Measurements from ENCODE around the gene ISG20. TPM values are rescaled to one million over a fixed set of nuclear protein-coding genes. Genes with fewer than 3 reads are reported as not detected.

Gene ISG20
- total RNA-seq, 6 experiments from 2014 or later = 6.3 to 19.4 (median 11.9) TPM

DNA sequence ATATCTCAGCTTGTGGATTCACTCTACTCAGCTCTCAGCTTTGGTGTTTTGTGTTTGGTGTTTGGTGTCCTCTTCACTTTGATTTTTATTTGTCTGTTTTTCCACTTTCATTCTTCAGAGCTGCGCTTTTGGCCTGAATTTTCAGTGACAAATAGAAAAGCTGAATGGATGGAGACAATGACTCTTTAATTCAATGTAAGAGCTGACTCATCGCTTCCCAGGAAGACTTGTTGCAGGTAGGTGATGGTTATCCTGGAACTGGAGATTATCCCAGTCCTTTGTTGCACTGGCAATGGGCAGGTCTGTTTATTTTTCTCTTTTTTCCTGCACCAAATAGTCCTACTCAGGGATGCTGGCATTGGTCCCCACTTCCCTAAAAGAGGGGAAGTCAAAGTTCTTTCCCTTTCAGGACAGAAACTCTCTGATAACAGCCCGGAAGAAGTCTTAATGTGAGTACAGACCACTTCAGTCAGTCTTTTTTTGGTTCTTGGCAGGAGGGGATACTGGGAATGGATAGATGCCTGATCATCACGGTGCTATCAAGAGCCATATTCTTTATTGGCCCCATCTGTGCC lies 30.1 kb upstream of the ISG20 start:
- peaks cover 0 to 27% of the 10 kb centered on the region in 2 donors for H3K27me3 ChIP-seq
- ATAC-seq (no peak), DNase-seq (no peak)
- H3K4me1 ChIP-seq = no peaks in the 10 kb centered on the region
- WGBS (ENCODE audit: insufficient coverage, low coverage, low lambda C conversion rate, missing lambda C conversion rate) = 65% methylated on average over 3 of the region's 4 CpGs
- H3K4me3 ChIP-seq = no peak overlapping the region
- TF ChIP-seq, protein P1, sequence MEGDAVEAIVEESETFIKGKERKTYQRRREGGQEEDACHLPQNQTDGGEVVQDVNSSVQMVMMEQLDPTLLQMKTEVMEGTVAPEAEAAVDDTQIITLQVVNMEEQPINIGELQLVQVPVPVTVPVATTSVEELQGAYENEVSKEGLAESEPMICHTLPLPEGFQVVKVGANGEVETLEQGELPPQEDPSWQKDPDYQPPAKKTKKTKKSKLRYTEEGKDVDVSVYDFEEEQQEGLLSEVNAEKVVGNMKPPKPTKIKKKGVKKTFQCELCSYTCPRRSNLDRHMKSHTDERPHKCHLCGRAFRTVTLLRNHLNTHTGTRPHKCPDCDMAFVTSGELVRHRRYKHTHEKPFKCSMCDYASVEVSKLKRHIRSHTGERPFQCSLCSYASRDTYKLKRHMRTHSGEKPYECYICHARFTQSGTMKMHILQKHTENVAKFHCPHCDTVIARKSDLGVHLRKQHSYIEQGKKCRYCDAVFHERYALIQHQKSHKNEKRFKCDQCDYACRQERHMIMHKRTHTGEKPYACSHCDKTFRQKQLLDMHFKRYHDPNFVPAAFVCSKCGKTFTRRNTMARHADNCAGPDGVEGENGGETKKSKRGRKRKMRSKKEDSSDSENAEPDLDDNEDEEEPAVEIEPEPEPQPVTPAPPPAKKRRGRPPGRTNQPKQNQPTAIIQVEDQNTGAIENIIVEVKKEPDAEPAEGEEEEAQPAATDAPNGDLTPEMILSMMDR (IDR thresholded peaks at IDR 0.05) = no peak
- TF ChIP-seq POLR2A (IDR thresholded peaks at IDR 0.05) = no peak
- H3K9me3 ChIP-seq = no peaks in the 10 kb centered on the region
- H3K36me3 ChIP-seq = no peaks in the 10 kb centered on the region
- intact Hi-C loops (cut with DNase I) = no loop called here
- no peak overlapping the region for H3K27ac ChIP-seq

DNA sequence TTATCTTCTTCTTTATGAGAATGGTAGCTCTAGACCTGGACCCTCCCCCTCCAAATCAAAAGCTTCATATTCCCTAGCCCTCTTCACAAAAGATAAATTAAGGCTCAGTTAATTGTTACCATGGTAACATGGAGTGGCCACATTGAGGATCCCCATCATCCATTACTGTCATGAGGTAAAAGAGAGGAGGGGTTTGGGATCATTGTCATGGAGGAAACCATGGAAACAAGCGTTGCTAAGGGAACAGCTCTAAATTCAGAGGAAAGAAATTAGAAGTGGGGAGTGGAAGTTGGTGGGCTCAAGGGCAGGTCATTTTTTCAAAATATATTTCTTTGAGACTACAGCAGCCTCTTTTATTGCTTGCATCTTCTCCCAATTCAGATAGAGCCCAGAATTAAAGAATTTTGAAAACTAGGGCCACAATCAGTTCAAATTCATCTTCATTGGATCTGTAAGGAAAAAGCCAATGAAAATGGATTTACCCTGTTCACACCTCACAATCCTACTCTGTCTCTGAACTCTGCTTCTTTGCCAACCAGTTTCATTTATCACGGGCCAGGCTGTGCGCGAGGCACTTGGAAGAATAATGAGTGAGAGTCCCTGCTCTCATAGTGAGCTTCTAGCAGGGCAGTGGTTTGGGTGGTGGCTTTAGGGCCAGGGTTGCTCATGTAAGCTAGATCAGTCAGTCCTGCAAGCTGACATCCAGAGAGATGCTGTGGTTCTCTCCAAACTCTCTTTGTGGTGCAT lies 29.3 kb upstream of the ISG20 start:
- TF ChIP-seq, protein P1 (IDR thresholded peaks at IDR 0.05) = no peak
- TF ChIP-seq POLR2A (IDR thresholded peaks at IDR 0.05) = no peak
- H3K36me3 ChIP-seq = no peaks in the 10 kb centered on the region
- H3K27ac ChIP-seq = no peak overlapping the region
- H3K4me3 ChIP-seq = no peak overlapping the region
- peaks cover 0 to 24% of the 10 kb centered on the region in 2 donors for H3K27me3 ChIP-seq
- no peaks in the 10 kb centered on the region for H3K9me3 ChIP-seq
- H3K4me1 ChIP-seq = peaks cover 0 to under 1% (median 0%) of the 10 kb centered on the region in 4 donors
- DNase-seq (no peak), ATAC-seq (no peak)
- intact Hi-C loops (cut with DNase I) = loop anchor here (10.0 kb wide), 2 partner anchors 115 to 135 kb away; no protein-coding TSS in a partner anchor
- WGBS (ENCODE audit: insufficient coverage, low coverage, low lambda C conversion rate, missing lambda C conversion rate) = 65% methylated on average over 4 of the region's 4 CpGs

DNA sequence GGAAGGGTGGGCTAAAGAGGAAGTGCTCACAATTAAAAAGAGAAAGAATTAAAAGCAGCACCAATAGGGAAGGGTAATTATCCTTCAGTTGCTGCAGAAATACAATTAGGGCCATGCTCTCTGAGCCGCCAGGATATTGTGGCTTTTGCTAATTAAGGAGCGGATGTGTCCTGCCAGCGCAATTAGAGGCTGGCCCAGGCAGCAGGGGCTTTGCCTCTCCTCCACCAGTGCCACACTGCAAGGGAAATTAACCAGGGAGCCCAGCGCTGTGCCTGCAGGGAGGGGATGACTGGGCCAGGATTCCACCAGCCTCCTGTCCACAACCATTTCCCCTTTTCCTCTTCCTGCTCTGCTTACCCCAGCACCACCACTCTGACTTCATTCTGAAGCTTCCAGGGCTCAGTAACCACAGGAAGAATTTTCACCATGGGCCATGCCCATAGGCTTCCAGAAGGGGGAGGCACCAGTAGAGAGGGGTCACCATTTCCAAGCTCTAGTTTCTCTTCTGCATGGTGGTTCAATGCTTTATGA lies 28.1 kb upstream of the ISG20 start:
- intact Hi-C loops (cut with DNase I) = loop anchor here (10.0 kb wide), 2 partner anchors 116 to 136 kb away; no protein-coding TSS in a partner anchor
- no peak overlapping the region for H3K27ac ChIP-seq
- peaks cover 0 to 11% of the 10 kb centered on the region in 2 donors for H3K27me3 ChIP-seq
- ATAC-seq = no peak
- no peaks in the 10 kb centered on the region for H3K36me3 ChIP-seq
- no peaks in the 10 kb centered on the region for H3K9me3 ChIP-seq
- 17% methylated on average over 3 of the region's 4 CpGs for WGBS (ENCODE audit: insufficient coverage, low coverage, low lambda C conversion rate, missing lambda C conversion rate)
- no peak for TF ChIP-seq POLR2A (IDR thresholded peaks at IDR 0.05)
- TF ChIP-seq, protein P1 (IDR thresholded peaks at IDR 0.05) = no peak
- no peak overlapping the region for H3K4me3 ChIP-seq
- no peak for DNase-seq
- peaks cover 0 to 12% (median 8%) of the 10 kb centered on the region in 4 donors for H3K4me1 ChIP-seq

DNA sequence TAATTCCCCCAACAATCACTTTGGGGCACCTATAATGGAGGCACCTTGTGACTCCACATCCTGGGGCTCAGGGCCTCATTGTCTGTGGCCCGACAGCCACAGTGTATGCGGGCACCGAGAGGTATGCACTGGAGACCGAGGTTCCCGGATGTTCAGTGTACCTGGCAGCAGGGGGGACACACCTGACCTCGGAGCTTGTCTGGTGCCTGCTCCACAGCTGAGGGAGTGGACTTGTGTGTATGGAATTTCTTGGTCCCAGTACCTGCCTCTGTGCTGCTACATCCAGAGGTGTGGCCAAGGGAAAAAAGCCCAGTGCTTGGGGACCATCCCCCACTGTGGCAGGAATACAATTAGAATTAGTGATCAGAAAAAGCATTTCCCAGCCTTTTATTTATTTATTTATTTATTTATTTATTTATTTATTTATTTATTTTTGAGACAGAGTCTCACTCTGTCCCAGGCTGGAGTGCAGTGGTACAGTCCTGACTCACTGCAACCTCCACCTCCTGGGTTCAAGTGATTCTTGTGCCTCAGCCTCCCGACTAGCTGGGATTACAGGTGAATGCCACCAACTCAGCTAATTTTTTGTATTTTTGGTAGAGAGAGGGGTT lies 26.5 kb upstream of the ISG20 start:
- Histone ChIP-seq H3K9me3 (no peaks in the 10 kb centered on the region), H3K27ac (no peak overlapping the region), H3K27me3 (no peaks in the 10 kb centered on the region), H3K4me3 (no peak overlapping the region), H3K36me3 (no peaks in the 10 kb centered on the region), H3K4me1 (peaks cover 0 to 14% (median 9%) of the 10 kb centered on the region in 4 donors)
- WGBS (ENCODE audit: insufficient coverage, low coverage, low lambda C conversion rate, missing lambda C conversion rate) = 43% methylated on average over 2 of the region's 7 CpGs
- intact Hi-C loops (cut with DNase I) = loop anchor here (10.0 kb wide), 2 partner anchors 117 to 137 kb away; no protein-coding TSS in a partner anchor
- ATAC-seq (no peak), DNase-seq (no peak)
- TF ChIP-seq, protein P1 (IDR thresholded peaks at IDR 0.05) = no peak
- no peak for TF ChIP-seq POLR2A (IDR thresholded peaks at IDR 0.05)

All from right lobe of liver (tissue), 6 donors.